HG03064 (cell line): ENCODE measurements around the gene ATF6.
"Not testable (repeated sequence)": the region's sequence is repeated elsewhere in the genome, so short reads cannot be mapped to it uniquely, and the experiment has no call there.

Source experiments
- ATAC-seq: cut with Tn5 transposase; IDR thresholded peaks from one replicate; pipeline ENCODE4 v1.9.1; 2021; ENCODE audit warnings: low read depth; ENCODE audit not compliant: unreplicated experiment

The ATF6 gene

DNA sequence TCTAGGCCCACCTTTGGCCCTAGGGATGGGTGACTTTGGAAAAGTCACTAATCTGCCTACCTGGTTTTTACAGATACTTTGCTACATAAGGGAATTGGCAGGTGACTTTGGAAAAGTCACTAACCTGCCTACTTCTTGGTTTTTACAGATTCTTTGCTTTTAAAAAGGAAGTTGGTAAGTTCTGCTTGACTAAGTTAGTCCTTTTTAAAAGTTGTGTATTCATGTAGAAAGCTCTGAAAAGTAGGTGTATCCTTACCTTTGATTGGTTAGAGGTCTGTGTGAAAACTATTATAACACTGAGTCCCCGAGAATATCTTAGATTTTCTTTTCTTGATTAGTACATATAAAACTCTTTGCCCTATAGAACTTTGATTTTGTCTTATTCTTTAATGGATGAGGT is 12.4 kb downstream of the ATF6 start:
- no peak for ATAC-seq

DNA sequence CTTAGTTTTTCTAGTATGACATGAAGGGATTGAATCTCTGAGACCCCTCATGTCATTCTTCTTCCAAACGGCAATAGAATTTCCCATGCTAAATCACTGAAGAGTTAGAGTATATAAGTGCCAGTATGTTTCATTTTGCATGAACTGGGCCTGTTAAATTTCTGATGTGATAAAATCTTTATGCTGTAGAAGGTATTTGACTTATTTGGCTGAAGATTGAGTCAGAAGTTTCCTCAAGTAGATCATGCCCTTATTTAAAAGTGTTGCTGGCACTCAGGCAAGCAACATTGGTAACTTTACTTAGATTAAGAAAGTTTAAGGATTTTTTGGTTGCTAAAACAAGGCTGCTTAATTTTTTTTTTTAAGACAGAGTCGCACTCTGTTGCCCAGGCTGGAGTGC is 13.3 kb downstream of the ATF6 start:
- ATAC-seq: no peak

DNA sequence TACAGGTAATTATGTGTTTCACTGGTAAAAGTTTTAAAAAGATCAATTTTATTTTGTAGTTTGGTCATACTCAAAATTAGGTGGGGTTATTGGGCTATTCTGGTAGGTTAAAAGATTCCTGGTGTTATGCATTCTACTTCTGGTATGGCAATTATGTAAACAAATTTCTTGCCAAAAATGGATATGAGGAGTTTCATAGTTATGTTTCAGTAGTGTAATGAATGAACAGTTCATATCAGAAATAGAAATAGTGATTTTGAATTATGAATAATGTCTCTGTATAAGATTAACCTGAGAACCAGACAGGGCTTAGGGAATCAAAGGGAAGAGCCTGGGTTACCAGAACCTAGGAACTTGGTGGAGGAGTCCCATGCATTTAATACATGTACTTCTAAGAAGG is 15.9 kb downstream of the ATF6 start:
- no peak for ATAC-seq

DNA sequence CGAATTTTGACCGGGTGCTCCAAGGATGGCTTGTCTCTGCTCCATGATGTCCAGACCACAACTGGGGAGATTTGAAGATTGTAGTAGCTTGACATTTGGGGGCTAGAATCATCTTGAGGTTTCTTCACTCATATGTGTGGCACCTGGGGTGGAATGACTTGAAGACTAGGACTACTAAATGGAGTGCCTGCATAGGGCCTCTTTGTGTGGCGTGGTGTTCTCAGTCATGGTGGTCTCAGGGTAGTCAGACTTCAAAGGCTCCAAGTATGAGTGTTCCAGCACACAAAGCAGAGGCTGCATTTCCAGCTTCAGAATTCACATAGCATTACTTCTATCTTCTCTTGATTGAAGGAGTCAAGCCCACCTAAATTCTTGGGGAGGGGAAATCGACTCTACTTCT is 16.8 kb downstream of the ATF6 start:
- ATAC-seq: no peak

DNA sequence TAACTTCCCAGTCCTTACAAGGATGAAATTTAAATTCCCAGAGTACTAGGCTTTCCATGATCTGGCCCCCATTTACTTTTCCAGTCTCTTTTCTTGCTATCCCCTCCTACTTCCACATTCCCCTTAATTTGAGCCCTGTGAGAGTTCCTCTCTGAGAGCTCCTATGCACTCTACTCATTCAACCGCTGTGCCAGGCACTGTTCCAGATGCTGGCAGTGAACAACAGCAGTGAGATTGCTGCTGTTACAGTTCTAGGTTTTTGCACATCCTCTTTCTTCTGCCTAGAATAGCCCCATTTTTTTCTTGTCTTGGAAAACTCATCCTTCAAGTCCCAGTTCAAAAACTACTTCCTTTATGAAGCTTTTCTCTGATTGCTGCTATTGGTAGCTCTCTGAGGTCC is 18.8 kb downstream of the ATF6 start:
- no peak for ATAC-seq

DNA sequence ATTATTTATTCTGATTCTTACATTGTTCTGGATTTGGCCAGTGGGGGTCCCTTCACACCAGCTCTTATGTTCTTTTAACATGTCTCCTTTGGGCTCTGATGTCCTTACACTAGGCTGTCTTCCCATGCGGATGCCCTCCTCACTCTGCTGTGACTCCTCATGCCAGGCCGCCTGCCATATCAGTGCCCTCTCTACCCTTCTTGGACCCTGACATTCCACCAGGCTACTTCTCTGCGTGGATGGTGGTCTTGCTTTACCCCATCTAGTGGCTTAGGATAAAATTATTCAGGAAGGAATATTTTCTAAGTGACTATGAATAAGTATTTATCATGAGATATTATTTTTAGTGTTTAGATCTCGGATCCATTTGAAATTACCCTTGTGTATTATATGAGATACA is 21.2 kb downstream of the ATF6 start:
- no peak for ATAC-seq

DNA sequence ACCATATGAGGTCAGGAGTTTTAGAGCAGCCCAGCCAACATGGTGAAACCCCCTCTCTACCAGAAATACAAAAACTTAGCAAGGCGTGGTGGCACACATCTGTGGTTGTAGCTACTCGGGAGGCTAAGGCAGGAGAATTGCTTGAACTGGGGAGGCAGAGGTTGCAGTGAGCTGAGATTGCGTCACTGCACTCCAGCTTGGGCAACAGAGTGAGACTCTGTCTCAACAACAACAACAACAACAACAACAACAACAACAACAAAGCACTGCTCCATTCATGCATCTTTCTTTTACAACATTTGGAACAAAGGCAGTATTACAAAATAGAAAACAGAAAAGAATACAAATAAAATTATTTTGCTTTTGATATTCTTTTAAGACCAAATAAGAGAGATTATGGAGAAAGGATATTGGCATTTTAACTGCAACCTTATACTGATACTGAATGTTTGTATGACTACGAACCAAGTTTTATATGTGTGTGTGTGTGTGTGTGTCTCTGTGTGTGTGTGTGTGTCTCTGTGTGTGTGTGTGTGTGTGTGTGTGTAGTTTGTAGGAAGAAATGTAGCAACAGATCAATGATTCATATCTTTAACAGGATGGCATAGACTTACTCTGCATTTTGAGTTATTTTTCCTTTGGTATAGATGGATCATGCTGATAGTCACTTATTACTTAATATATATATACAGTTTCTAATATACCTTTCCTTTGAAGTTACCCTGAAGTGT is 24.6 kb downstream of the ATF6 start:
- ATAC-seq: no peak

DNA sequence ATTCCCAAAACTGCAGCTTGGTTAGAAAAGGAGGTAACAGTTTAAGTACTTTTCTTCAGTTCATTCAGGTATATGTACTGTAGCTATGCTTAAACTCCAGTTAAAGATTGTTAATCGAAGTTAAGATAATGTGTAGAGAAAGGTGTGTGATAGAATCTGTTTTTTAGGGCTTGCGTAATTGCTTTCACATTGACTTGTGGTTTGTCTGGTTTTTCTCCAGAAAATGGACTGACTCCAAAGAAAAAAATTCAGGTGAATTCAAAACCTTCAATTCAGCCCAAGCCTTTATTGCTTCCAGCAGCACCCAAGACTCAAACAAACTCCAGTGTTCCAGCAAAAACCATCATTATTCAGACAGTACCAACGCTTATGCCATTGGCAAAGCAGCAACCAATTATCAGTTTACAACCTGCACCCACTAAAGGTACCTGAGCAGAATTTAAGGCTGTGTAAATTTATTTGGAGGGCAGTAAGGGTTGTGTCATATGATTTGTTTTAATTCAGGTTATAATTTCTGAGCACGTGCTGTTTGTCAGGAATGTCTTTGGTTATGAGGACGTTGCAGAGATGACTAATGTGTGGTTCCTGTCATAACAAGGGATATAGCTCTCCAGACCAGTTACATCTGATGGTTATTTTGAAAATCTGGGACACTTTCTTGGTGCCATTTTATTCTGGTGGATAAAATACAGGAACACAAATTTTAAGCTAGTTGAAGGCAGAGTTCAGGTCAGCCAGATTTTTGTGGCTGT is 26.0 kb downstream of the ATF6 start:
- no peak for ATAC-seq

DNA sequence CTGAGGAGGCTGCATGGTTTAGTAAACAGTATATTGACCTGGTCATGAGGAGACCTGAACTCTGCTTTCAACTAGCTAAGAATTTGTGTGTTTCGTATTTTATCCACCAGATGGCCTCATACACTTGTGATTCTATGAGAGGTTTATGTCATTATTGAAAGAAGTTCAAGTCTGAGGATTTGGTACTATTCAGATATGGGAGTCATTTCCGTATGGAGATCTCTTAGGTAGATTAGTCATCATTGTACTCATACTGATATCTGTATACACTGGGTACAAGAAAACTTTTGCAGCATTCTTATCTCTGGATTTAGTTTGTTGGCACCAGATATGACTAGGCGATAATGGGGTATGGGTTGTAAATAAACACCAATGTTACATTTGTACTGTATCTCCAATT is 26.6 kb downstream of the ATF6 start:
- ATAC-seq: no peak

DNA sequence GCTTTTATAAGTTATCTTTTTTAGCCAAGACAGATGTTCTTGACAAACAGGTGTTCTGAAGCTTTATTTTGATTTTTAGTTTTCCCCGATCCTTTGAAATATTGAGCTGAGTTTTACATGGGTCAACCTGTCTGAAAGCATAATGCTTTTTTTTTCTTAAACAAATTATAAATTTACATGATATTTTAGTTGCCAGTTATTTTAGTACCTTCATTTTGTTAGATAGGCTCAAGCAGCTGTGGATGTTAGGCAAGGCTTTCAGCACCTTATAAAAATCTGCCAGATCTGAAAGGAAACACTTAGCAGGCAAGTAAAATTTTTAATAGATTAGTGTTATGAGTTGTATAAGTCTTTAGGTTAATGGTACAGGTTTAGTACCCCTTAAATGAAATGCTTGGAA is 33.7 kb downstream of the ATF6 start:
- ATAC-seq: no peak

DNA sequence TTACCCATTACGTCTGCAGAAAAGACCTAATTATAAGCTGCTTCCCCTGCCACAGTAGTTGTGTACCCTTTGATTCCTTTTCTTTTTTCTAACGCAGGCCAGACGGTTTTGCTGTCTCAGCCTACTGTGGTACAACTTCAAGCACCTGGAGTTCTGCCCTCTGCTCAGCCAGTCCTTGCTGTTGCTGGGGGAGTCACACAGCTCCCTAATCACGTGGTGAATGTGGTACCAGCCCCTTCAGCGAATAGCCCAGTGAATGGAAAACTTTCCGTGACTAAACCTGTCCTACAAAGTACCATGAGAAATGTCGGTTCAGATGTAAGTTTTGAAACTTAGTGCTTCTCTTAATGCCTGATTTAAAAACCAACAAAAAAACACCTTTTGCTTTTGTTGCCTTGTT is 35.8 kb downstream of the ATF6 start:
- no peak for ATAC-seq

DNA sequence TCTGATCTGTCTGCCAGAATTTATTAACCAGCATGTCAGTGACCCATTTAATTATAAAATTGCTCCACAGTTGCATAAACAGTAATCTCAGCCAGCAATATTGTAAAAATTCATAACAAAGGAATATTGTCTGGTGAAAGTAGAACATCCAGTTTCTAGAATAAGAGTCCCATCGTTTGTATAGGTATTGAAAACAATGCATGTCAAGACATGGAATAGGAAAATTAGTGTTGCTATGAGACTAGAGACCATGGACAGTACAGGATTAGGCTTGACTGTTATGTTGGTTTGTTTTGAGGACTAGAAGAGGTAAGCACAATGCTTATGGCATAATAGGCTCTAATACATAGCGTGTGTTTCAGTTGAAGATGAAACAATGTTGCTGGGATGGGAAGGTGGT is 37.1 kb downstream of the ATF6 start:
- ATAC-seq: no peak

DNA sequence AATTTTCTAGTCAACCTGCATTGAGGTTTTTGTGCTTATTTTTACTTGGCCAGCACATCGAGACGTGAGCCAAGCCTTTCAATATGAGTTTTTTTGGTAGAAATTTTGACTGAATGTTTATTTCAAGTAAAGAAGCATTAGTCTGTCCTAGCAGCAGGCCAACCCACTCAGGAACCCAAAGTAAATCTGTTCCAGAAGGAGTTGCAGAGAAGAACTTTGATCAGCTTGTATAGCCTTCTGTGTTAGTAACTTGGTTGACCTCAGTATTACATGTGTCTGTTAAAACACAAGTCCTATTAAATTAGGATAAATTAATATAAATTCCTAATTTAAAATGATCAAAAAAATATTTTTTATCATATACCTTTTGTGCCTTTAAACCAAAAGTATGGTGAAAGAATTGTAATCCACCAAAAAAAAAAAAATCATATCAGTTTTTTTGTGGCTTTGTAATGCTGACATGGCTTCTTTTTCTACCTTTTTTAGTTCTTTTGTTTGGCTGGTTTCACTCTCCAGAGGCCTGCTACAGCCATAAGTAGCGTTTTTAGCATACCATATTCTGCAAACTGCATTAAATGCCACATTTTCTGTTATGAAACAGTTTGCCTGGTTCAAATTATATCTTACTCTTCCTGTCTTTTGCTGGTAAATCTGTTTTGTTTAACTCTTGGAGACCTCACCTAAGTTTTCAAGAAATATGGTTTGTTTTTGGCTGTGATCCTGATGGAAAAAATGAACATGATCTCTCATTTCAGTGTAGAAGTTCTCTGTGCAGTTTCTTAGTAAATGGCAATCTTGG is 39.5 kb downstream of the ATF6 start:
- no peak for ATAC-seq

DNA sequence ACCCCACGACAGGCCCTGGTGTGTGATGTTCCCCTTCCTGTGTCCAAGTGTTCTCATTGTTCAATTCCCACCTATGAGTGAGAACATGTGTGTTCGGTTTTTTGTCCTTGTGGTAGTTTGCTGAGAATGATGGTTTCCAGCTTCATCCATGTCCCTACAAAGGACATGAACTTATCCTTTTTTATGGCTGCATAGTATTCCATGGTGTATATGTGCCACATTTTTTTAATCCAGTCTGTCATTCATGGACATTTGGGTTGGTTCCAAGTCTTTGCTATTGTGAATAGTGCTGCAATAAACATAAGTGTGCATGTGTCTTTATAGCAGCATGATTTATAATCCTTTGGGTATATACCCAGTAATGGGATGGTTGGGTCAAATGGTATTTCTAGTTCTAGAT is 43.1 kb downstream of the ATF6 start:
- not testable (repeated sequence) for ATAC-seq

DNA sequence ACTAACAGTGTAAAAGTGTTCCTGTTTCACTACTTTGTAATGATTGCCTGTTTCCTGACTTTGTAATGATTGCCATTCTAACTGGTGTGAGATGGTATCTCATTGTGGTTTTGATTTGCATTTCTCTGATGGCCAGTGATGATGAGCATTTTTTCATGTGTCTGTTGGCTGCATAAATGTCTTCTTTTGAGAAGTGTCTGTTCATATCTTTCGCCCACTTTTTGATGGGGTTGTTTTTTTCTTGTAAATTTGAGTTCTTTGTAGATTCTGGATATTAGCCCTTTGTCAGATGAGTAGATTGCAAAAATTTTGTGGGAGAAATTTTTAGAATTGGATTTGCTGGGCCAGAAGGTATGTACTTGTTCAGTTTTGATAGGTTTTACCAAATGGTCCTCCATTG is 43.5 kb downstream of the ATF6 start:
- ATAC-seq: not testable (repeated sequence)

DNA sequence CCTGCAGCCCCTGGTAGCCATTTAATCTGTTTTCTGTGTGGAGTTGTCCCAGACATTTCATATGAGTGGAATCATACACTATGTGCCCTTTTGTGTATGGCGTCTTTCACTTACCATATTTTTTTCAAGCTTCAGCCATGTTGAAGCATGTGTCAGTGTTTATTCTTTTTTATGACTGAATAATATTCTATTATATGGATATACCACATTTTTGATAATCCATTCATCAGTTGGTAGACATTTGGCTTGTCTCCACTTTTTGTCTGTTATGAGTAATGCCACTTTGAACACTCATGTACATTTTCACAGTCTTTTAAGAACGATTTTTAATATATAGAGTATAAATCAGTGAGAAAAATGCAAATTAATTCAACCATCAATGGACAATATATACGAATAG is 44.7 kb downstream of the ATF6 start:
- ATAC-seq: no peak

DNA sequence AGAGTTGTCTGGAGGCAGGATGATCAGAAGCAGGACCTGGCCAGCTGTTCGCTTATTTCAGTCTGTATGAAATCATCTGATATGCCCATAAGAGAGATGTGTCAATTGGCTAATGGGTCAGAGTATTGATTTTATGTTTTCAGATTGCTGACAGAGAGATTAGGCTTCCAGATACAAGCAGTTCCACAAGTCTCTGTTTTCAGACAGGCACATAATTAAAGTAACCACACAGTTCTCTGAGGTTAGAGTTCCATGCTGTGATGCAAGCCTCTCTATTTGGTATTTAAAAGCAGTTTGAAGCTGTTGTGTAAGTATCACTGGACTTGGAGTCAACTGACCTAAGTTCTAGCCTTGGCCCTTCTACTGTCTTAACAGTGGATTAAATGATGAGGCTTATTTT is 50.1 kb downstream of the ATF6 start:
- no peak for ATAC-seq

DNA sequence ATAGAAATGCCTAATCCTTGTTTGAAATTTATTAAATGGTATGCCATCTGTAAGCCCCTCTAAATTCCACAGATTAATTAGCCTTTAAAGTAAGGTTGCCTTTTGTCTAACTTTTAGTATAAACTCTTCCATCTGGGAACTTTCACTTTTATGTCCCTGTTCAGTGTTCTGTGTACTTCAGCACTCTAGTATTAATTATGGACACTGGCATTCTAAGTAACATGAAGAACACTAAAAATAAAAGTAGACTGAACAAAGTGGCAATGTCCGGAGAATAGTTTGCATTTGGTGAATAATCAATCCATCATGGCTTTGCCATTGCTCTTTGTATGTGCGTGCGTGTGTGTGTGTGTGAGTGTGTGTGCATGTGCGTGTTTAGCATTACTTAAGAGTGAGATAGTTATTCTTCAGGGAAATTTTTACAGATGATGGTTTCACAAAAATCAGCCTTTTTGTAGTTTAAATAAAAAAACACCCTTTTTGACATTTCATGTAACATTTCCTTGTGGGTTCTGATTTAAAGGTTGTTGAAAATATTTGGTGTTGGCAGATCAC is 51.1 kb downstream of the ATF6 start:
- no peak for ATAC-seq

DNA sequence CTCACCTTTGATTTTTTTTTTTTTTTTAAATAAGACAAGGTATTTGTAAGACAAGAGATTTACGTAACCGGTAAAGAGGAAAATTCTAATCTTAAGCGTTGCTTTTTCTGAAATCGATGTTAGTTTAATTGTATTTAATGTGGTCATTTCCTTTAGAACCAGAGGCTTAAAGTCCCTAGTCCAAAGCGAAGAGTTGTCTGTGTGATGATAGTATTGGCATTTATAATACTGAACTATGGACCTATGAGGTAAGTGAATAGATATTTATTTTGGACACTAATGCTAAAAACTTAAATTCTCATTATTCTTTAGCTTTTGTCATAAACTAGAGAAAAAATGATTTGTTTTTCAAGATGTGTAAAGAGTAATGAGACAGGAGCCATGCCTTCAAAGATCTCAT is 54.8 kb downstream of the ATF6 start:
- ATAC-seq: no peak

DNA sequence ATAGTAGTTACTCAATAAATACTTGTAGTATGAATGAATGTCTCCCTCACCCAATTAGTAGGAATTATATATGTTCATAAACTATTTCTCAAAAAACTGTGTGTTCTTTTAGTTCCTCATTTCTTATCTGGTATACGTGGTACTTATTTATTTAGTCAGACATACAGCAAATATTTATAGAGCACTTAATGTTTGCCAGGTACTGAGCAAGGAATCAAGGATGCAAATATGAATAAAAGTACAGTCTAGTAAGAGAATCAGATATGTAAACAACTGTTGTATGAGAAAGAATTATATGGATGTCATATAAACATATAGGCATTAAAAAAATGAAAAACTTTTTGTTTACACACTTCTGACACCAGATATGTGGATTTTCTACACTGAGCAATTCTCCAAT is 58.5 kb downstream of the ATF6 start:
- no peak for ATAC-seq

DNA sequence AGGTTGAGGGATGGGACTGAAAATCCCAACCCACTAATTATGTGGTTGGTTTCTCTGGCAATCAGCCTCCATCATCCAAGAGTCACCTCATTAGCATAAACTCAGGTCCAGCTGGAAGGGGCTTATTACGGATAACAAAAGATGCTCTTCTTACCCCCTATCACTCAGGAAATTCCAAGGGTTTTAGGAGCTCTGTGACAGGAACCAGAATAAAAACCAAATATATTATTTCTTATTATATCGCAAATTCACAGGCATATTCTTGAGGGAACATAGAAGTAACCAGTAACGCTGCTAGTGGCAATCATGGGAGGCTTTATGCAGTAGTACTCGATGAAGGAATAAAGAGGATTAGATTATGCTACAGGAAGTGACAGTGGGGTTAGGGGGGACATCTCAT is 59.7 kb downstream of the ATF6 start:
- ATAC-seq: no peak
